ENCODE results near the gene UBE2O.
A peak's percentile ranks its signal among the peaks of the same experiment; 100 is the strongest.
"Not testable (repeated sequence)": the region's sequence is repeated elsewhere in the genome, so short reads cannot be mapped to it uniquely, and the experiment has no call there.

The UBE2O gene

DNA sequence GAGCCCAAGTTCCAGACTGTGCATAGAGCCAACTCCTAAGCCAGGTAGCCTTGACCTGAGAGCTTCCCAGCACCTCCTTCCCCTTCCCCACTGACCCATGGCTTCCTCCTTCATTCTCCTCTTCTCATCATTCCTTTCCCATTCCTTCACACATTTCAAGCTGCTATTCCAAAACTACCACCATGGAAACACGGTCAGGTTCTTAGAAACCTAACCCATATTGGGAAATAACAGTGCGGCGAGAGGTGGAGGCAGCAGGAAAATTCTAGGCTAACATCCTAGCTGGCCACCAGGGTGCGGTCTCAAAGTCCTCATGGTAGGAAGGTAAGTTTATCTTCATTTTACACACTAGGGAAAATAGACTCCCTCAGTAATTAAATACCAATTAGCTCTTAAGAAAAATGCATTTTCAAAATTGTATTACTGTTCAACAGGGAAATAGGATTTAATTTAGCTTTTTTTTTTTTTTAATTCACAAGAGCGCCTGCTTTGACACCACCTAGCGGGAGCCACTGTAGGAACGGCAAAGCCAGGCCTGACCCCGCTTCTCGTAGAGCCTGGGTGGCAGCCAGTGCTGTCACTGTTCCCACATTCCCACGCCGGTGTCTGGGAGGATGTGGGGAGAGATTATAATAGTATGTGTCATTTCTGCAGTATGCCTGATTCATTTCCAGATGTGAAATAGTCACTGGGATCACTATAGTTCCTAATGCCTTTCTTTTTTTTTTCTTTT lies 82.5 kb downstream of the UBE2O start:
- DNase-seq (ENCODE audit: low spot score): no peak

DNA sequence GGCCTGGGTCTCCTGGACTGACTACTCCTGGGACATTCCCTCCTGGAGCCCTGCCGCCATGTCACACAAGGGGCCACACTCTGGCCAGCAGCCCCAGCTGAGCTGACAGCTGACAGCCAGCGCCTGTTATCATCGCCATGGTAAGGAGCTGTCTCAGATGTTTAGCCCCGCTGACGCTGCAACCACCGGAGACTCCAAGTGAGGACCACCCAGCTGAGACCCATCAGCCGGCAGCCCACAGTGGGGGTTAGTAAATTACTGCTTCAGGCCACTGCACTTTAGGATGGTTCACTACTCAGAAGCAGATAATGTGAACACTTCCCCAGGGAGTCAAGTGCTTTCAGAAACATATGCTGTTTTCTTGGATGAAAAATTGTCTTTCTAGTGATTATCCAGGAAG lies 83.1 kb downstream of the UBE2O start:
- no peak for DNase-seq (ENCODE audit: low spot score)

DNA sequence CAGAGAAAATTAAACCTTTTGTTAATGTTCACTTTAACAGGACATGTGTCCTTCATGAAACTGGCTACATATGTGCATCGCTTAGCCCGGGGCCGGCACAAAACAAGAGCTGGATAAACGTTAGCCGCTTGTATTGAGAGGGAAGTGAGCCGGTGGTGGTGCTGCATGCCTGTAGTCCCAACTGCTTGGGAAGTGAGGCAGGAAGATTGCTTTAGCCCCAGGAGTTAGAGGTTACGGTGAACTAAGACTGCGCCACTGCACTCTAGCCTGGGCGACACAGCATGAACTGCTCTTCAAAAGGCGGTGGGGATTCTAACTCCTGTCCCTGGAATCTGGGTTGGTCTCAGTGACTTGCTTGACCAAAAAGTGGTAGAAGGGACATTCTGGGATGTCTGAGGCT lies 83.6 kb downstream of the UBE2O start:
- DNase-seq (ENCODE audit: low spot score): no peak

DNA sequence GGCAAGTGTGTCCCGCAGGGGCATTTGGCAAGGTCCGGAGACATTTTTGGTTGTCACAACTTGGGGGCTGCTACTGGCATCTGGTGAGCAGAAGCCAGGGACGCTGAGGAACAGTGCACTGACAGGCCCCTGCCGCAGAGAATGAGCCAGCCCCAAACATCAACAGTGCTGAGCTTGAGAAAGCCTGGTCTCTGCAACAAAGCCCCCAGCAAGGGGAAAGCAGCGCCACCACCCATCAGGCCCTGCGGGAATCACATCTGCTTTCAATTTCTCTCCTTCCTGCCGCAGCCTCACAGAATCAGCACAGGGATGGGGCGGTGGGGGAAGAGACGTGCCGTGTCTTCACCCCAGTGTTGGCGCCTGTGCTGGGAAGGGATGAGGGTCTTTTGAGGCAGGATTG lies 84.4 kb downstream of the UBE2O start:
- no peak for DNase-seq (ENCODE audit: low spot score)

DNA sequence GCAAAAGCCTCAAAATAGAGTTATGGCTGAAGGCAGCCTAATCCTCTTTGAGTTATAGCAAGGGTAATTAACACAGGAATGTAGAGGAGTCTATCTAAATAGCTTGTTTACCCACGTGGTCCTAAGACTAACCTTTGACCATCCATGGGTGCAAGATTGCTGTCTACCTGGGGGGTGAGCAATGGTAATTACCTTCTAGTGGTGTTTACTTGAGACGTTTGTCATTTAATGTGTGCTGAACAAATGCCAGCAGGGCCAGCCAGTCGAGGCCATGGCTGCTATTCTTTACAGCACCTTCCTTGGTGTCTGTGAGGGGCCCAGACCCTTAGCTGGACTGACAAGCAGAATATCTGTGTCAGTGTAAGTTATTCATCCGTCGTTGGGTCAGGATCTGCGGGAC lies 85.3 kb downstream of the UBE2O start:
- DNase-seq (ENCODE audit: low spot score): no peak

DNA sequence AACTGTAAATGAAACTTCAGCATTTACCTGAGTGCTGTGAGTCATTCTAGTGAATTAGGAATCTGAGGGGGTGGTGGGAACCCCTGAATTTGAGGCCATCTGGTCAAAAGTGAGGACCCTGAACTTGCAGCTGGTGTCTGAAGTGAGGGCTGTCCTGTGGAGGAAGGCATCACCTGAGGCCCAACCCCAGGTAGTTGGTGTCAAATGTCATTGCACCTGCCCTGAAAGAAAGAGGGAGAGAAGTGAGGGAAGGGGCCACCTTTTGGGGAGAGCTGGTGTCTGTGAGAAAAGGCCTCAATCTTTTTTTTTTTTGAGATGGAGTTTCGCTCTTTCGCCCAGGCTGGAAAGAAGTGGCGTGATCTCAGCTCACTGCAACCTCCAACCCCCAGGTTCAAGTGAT lies 86.7 kb downstream of the UBE2O start:
- DNase-seq (ENCODE audit: low spot score): no peak

DNA sequence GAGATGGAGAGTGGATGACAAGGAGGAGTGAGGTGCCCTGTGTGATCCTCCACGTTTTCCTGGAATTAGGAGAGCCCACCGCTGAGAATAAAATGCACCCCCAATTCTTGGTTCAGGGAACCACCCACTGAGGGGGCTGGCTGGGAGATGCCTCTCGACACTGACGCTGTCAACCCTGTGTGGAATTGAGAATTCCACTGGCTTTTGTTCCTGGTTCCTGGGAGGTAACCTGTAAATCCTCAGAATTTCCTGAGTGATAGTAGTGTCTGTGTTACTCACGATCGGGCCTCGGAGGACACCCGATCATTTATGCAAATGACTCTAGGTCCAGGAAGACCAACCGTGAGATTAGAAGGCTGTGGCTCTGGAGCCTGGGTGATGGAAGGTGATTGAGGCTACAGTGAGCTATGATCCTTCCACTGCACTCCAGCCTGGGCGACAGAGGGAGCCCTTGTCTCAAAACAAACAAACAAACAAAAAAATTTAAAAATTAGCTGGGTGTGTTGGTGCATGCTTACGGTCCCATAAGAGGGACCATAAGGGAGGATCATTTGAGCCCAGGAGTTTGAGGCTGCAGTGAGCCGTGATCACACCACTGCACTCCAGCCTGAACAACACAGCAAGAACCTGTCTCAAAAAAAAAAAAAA lies 87.6 kb downstream of the UBE2O start:
- DNase-seq (ENCODE audit: low spot score): no peak

DNA sequence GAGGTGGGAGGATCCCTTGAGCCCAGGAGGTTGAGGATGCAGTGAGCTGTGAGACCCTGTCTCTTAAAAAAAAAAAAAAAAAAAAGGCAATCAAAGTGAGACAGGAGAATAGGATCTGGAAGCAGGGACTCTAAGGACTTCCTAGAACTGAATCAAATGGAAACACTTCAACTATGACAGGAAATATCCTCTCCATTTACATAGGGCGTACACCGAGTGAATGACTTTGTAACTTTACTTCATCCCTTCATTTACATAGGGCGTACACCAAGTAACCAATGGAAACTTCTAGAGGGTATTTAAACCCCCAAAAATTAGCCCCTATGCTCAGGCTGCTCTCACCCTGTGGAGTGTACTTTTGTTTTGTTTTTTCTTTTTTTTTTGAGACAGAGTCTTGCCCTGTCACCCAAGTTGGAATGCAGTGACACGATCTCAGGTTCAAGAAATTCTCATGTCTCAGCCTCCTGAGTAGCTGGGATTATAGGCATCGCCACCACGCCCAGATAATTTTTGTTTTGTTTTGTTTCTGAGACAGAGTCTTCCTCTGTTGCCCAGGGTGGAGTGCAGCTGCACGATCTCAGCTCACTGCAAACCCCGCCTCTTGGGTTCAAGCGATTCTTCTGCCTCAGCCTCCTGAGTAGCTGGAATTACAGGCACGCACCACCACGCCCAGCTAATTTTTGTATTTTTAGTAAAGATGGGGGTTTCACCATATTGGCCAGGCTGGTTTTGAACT lies 89.7 kb downstream of the UBE2O start:
- DNase-seq (ENCODE audit: low spot score): no peak

DNA sequence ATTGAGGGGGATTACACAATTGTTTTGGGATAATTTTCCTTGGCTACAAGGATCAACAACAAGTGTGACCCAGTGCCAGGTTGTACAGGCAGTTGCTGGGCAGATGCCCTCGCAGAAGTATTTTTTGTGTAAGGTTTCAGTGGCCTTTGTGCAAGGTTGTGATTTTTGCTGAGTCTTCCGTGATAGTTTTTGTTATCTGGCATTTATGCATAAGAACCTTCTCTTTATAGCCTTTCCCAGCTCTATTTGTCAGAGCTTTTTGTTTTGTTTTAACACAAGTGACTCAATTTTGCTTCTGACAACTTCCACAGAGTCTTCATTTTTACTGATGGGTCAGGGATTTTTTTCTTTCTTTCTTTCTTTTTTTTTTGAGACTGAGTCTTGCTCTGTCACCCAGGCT lies 92.5 kb downstream of the UBE2O start:
- DNase-seq (ENCODE audit: low spot score): no peak

DNA sequence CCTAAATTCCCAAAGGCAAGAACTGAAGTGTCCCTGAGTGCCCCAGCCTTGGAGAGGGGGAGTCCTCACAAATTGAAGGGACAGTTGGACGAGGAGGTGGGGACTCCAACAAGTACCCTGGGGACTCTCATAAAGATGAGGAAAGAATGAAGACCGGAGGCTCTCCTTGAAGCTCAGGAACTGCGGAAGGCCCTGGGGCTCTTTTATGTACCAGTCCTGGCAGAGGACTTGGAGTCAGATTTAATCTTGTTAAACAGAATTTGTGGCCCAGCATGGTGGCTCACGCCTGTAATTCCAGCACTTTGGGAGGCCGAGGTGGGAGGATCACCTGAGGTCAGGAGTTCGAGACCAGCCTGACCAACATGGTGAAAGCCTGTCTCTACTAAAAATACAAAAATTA lies 93.2 kb downstream of the UBE2O start:
- not testable (repeated sequence) for DNase-seq (ENCODE audit: low spot score)

DNA sequence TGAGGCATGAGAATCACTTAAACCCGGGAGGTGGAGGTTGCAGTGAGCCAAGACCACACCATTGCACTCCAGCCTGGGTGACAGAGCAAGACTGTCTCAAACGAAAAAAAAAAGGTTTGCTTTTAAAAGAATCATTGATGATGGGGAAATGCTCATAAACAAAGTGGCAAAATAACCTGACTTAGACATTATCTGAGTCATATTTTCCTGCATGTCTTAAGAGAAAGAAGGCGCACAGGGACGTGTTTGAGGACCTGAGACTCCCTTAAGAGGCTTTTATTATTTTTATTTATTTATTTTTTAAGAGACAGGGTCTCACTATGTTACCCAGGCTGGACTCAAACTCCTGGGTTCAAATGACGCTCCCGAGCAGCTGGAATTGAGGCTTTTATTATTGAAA lies 93.6 kb downstream of the UBE2O start:
- no peak for DNase-seq (ENCODE audit: low spot score)

DNA sequence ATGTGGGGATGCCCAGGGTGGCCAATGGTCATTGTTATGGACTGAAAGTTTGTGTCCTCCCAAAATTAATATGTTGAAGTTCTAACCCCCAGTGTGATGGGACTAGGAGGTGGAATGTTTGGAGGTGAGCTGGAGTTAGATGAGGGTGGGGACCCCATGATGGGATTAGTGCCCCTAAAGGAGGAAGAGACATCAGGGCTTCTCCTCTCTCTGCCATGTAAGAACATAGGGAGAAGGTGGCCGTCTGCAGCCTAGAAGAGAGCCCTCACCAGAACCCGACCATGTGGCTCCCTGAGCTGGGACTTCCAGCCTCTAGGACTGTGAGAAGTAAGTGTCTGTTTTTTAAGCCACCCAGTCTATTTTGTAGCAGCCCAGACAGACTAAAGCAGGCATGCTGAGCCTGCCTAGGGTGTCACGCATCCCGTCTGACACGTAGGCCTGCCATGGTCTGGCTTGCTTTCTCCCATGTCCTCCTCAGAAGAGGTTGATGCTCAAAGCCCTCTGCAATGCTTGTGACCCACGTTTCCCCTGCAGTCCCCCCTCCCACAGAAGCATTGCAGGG lies 95.3 kb downstream of the UBE2O start:
- DNase-seq (ENCODE audit: low spot score): no peak

DNA sequence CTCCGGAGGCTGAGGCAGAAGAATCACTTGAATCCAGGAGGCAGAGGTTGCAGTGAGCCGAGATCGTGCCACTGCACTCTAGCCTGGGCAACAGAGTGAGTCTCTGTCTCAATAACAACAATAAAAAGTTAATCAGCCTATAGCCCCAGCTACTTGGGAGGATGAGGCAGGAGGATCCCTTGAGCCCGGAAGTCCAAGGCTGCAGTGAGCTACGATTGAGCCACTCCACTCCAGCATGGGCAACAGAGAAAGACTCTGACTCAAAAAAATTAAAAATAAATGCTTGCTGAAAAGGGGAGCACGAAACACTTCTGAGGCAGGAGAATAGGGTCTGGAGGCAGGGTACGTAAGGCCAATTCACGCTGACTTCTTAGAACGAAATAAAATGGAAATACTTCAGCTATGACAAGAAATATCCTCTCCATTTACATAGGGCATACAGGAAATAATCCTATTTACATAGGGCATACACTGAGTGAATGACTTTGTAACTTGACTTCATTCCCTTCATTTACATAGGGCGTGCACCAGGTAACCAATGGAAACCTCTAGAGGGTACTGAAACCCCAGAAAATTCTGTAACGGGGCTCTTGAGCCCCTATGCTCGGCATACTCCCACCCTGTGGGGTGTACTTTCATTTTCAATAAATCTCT lies 96.0 kb downstream of the UBE2O start:
- DNase-seq (ENCODE audit: low spot score): peak; percentile 37

DNA sequence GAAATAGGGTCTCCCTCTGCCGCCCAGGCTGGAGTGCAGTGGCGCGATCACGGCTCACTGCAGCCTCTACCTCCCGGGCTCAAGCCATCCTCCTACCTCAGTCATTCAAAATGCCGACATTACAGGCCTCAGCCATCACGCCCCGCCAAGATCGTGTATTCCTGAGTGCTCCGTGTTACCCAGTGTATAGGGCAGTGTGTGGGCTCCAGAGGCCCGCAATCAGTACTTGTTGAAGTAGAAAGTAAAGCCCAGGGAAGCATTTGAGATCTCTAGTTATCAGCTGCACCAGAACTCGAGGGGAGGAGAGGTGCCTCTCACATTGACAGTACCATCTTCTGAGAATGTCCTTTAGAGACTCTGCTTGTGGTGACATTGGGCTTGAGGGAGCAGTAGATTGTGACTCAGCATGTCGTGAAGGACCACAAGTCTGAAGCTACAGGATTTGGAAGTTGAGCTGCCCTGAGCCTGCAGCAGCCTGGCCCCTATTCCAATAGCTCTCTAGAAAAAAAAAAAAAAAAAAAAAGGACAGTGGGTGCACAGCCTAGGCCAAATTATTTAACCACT lies 98.1 kb downstream of the UBE2O start:
- DNase-seq (ENCODE audit: low spot score): peak; percentile 31

DNA sequence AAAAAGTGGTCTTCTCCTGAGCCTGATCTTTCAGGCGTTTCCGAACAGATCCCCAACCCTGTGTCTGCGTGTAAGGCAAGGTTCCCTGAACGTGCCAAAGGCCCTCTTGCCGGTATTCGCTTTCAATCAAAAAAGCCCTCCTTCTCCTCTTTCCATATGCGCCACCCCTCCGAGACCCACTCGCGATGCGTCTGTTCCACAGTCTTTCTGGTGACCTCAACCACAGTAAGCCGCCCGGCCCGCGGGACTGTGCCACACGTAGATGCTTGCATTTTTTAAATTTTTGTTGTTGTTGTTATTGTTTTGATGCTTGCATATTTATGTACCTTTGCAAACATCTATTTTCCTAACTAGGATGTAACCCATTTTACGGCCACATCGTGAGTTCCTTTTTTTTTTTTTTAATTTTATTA lies 98.6 kb downstream of the UBE2O start:
- DNase-seq (ENCODE audit: low spot score): no peak

DNA sequence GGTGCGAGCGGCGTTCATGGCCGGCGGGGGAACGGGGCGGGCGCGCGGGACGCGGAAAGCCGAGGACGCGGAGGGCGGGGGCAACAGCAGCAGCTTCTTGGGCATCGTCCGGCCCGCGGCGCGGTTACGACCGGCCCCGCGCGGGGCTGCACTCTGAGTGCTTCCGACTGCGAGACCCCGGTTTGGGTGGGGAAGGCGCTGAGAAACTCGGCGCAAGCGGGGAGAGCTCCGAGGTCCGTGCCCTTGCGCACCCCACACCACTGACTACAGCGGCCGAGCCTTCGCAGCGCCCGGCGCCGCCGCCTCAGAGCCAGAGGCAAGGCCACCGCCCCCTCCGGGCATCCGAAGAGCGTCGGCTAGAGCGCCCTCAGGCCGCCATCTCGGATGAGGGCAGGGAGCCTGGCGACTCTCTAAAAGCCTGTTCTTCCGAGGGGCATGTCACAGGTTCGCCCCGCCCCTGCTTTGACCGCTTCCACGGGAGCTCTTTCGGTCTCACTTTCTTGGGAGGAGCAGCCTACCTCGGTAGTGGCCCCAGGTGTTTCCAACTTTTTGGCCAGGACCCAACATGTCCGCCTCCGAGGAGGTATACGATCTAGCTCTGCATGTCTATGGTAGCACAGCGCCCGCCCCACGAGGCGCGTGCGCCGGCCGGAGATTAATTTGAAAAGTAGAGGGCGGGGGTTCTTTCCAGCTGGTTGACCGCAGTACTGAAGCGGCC lies 99.2 kb downstream of the UBE2O start, which contains the start of gene PRPSAP1:
Gene PRPSAP1 (minus strand): TSS at position 318 of the 718 bp plus-strand sequence. CDS start 213 bp downstream, at position 105.
- DNase-seq (ENCODE audit: low spot score): peak; percentile 93

DNA sequence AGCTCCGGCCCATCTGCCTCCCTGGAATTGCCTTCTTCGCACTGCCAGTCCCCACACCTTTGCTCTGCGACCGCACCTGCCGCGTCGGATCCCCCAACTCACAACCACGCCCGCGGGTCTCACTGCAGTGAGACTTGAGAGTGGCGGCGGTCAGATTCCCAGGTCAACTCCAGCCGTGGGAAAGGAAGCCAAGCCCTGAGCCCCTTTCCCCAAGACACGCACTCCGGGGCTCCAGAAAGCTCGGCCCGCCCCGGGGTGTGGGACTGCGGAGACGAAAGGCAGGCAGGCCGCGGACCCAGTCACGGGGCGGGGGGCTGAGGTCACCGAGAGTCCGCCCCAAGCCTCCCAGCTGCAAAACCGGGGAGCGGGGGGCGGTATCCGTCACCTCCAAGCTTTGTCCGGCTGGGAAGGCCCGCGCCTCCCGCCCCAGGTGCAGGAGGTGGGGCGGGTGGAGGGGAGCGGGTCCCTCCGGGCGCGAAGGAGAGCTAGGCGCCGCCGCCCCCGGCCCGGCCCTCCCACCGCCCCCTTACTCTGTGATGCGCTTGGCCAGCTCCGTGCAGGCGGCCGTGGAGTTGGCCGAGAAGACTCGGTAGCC lies 99.9 kb downstream of the UBE2O start:
- peak; percentile 28 for DNase-seq (ENCODE audit: low spot score)

DNA sequence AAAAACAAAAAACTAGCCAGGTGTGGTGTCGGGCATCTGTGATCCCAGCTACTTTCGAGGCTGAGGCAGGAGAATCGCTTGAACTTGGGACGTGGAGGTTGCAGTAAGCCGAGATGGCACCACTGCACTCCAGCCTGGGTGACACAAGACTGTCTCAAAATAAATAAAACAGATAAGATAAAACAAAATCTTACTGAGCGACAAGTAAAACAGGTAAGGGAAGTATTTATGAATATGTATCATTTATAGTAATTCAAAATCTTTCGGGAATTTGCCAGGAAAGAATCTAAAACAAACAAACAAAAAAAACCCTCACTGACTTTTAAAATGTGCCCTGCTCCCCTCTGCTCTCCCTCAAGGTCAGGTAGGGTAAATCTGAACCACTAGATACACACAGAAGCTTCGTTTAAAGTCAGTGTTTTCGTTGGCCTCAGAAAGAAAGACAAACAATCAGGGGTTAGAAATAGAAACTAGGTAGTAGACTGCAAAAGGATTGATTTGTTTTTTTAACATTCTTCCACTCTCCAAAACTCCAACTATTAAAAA lies 101.4 kb downstream of the UBE2O start:
- DNase-seq (ENCODE audit: low spot score): no peak

DNA sequence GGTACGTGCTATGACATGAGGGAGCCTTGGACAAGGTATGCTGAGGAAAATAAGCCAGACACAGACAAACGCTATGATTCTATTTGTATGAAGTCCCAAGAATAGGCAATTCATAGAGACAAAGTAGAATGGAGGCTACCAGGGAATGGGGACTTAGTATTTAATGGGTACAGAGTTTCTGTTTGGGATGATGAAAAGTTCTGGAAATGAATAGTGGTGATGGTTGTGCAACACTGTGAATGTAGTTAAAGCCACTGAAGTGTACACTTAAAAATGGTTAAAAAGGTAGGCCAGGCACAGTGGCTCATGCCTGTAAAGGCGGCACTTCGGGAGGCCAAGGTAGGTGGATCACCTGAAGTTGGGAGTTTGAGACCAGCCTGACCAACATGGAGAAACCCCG lies 102.5 kb downstream of the UBE2O start:
- no peak for DNase-seq (ENCODE audit: low spot score)

DNA sequence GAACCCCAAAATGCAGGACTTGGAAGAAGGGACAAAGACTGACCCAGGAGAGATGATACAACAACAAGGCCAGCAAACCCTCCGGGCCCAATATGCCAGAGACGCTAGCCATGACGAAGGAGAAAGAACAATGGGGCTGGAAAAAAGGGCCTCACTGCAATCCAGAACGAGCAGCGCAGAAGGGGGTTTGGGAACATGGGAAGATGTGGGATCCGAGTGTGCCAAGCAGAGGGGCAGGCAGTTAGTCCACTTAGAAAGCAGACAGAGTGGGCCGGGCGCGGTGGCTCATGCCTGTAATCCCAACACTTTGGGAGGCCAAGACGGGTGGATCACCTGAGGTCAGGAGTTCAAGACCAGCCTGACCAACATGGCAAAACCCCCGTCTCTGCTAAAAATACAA lies 106.0 kb downstream of the UBE2O start:
- DNase-seq (ENCODE audit: low spot score): not testable (repeated sequence)

Measured in NAMALWA (cell line).